ENCODE measurements around the gene PRR16.
"Not testable (repeated sequence)": the region's sequence is repeated elsewhere in the genome, so short reads cannot be mapped to it uniquely, and the experiment has no call there.

PRR16 gene

DNA sequence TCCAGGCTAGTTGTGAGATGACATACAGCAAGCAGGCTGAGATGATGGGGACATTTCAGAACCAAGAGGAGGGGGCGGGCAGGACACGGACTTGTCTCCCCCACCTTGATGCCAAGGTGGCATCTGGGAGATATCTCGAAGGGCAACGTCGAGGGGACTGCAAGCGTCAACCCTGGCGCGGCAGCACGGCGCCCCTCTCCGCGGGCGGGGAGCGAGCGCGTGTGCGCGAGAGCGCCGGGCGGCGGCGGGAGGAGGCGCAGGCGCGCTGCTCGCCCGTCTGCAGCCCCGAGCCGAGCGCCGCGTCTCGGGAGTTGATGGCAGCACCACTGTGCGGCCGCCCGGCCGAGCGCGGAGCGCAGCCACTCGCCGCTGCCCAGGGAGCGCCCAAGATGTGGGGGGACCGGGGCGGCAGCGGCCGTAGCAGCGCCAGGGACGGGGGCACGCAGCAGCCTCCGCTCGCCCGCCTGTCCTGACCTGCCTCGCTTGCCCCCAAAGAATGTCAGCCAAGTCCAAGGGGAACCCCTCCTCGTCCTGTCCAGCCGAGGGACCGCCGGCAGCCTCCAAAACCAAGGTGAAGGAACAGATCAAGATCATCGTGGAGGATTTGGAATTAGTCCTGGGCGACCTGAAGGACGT lies at the start of gene PRR16:
TSS of gene PRR16 (plus strand) at position 310 of the 636 bp plus-strand sequence.
- DNase-seq = no peak

DNA sequence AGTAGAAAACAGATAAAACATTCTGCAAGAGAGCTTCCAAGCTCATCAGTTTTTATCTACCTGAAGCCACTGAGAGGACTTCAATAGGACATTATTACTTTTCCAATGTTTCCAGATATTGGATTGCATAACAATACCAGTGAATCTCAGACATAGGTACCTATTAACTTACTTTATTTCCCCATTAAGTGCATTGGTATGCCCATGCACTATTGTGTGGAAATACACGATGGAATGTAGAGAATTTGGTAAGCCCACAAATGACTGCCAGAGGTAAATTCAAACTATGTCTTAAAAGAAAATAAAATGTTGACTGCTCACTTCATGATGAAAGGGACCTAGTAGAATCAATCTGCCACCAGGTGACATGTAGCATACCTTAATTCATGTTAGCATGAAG lies 48.1 kb upstream of the PRR16 start:
- DNase-seq = no peak

DNA sequence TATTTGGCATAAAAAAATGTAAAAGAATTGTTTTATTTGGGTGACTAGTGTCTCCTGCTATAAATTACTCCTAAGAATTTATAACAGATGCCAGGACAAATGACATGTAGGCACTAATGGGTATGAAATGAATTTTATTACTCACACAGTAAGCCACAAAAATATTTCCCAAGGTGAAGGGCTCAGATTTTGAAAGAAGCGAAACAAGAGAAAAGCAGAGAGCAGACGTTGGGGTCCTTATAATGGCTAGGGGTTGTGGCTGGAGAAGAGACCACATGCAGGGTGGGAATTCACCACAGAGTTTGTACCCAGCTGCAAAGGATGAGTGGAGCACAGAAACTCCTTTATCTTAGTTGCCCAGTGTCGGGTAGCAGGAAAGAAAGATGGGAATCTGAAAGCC lies 45.0 kb upstream of the PRR16 start:
- DNase-seq = no peak

DNA sequence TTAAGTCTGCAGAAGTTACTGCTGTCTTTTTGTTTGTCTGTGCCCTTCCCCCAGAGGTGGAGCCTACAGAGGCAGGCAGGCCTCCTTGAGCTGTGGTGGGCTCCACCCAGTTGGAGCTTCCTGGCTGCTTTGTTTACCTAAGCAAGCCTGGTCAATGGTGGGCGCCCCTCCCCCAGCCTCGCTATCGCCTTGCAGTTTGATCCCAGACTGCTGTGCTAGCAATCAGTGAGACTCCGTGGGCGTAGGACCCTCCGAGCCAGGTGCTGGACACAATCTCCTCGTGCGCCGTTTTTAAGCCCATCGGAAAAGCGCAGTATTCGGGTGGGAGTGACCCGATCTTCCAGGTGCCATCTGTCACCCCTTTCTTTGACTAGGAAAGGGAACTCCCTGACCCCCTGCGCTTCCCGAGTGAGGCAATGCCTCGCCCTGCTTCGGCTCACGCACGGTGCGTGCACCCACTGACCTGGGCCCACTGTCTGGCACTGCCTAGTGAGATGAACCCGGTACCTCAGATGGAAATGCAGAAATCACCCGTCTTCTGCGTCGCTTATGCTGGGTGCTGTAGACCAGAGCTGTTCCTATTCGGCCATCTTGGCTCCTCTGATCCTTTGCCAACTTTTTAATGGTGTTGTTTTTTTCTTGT lies 37.3 kb upstream of the PRR16 start:
- not testable (repeated sequence) for DNase-seq

DNA sequence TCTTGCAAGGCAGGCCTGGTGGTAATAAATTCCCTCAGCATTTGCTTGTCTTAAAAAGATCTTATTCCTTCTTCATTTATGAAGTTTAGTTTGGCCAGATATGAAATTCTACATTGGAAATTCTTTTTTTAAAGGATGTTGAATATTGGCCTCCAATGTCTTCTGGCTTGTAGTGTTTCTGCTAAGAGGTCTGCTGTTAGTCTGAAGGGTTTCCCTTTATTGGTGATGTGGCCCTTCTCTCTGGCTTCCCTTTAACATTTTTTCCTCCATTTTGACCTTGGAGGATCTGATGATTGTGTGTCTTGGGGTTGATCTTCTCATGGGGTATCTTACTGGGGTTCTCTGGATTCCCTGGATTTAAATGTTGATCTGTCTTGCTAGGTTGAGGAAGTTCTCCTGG lies 33.5 kb upstream of the PRR16 start:
- no peak for DNase-seq

DNA sequence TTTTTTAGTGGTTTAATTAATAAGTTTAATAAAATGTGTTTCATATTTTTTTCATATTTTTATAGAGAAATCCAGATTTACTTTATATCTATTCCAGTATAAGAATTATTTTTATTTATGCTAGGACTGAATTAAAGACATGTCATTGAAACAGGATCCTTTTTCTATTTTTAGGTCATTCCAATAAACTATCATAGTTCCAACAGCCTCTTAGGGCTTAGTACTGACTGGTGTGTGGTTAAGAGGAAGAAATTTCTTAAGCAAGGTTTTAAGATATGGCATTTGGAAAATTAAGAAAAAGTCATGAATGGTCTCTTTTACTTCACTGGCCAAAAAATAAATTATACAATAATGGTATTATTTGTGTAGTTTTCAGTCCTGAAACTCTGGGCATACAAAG lies 31.2 kb upstream of the PRR16 start:
- no peak for DNase-seq

DNA sequence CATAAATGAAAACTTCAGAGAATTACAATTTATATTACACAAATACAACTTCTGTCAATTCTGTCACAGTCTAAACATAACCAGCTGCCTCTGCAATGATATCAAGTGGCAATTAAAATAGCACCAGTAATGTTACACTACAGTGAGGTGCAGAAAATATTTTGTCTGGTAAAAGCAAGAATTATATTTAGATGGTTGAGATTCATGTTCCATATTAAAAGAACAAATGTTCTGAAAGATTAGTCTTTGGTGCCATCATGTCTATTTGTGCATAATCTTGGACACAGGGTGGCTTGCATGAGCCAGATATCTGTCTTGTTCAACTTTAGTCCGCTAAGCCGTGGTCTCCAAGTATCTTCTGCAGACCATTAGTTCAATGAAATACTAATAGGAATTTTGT lies 29.0 kb upstream of the PRR16 start:
- DNase-seq = no peak

DNA sequence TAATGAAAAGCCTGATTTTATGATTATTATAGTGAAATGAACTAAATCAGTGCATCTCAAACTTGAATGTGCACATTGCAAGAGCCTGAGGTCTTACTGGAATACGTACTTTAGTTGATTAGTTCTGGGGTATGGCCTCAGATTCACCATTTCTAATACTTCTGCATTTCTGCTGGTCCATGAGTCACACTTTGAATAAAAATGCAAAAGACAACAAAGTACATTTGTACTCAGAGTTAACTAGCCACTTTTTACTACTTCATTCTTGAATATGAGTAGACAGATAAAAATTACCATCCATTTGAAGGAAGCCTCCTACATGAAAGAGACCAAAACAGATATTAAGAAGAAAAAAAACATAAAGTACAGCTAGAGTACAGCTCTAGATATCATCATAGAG lies 27.1 kb upstream of the PRR16 start:
- DNase-seq = no peak

DNA sequence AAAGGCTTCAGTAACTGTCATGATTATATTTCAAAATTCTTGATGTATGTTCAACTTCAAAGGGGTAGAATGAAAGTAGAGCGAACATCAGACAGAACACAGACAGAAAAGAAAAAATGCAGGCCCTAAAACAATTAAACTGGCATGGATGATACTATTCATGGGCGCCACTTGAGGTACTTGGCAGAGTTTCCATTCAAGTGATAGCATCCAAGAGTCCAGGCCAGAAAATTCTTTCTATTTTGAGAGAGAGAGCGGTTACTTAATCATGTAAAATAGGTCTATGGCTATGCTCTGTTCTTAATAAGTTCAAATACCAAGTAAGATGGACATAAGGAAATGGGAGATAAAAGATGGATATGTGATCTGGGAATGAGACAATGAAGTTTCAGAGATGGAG lies 21.4 kb upstream of the PRR16 start:
- DNase-seq = no peak

DNA sequence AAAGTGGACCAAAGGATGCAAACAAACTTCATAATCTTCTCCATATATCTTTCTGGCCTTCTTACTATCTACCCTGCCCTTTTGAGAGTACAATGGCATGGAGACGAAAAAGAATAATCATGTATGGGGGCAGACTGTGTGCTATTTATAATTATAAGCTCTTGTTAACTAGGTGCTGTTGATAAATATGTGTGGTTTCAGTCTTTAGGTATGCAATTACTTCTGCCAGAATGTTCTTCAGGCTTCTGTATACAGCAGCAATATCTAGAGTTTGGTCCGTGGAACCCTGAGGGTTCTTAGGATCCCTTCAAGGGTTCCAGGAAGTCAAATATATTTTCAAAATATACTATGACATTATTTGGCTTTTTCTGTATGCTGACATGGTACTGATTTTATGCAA lies 20.5 kb upstream of the PRR16 start:
- DNase-seq = no peak

DNA sequence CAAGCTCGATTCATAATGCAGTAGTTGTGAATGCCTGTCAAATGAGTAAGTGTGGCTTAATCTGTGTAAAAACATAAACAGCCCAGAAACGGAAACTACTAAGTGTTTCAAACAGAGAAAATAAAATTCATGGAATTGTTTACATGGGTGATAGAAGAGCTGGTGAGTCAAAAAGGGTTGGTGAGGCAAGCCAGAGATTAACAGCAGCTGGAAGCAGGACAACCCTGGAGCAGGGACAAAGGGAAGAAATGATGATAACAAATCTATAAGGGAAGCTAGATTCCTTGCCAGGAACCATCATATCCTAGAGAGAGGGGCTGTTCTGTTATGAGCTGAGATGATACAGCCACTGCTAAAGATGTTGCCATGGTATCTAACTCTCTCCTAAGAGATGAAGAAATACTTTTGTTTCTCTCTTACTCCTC lies 18.0 kb upstream of the PRR16 start:
- DNase-seq = no peak

DNA sequence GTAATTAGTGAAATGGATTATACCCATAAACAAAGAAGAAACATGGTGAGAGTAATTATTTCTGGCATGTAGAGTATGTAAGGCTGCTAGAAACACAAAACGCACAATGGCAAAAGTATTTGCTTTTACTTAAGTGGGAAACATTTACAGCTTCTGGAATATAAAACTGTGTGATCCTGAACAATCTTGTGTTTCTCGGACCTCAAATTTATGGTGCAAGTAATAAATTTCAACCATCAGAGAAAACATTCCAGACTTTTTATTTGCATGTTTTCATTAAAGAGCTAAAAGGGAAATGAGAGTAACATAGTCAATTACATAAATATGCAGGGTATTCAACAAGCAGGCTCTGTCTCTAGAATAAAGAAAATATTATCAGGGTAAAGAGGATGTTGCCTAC lies 17.2 kb upstream of the PRR16 start:
- no peak for DNase-seq

DNA sequence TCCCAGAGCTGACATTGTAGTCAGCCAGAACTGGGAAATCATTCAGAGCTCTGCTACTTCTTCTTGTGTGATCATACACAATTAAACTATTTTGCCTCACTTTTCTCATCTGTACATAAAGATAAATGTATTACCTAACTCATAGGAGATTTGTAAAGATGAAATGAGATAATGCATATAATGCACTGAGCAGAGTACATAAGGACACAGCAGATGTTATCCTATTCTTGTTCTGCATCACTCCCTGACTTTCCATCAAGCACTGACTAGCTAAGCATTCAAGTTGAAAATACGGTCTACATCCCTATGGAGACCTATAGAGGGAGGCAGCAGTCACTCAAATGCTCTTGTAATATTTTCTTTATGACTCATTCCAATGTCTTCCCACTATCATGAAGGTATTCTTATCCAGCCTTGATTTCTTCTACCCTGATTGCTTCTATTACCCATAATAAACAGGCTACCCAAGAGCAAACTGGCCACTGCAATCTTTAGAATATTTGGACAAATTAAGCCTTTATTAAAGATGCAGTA lies 16.3 kb upstream of the PRR16 start:
- DNase-seq = no peak

DNA sequence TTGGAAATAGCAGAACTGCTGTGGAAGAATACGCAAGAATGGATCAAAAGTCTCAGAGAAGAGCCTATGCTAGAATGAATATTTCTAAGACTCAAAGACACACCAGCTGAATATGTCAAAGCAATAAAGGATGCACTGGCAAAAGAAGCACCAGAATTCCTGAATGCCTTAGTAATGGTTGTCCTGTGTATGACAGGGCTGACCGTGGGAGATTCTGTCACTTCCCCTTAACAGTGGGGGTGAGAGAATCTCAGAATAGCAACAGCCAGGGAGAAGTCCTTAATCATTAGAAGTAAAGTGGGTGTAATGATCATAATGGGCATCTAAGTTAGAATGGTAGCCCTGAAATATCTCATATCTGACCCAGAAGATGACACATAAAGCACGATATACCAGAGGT lies 14.6 kb upstream of the PRR16 start:
- no peak for DNase-seq

DNA sequence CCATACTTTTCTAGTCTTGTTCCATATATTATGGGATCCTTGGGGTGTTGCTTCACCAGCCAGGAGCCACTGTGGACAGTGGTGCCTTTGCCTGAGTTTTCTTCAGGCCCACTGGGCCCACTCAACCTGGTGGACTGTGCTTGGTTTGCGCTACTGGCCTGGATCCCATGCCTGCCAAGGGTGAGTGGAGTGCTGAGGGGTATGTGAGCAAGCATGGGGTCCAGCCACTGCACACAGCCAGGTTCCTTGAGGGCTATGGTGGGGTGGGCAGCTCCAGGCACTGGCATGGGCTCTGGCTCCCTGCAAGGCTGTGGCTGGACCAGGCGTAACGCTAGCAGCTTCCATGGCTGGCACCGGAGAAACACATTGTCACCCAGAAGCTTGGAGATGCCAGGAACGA lies 13.2 kb upstream of the PRR16 start:
- no peak for DNase-seq

DNA sequence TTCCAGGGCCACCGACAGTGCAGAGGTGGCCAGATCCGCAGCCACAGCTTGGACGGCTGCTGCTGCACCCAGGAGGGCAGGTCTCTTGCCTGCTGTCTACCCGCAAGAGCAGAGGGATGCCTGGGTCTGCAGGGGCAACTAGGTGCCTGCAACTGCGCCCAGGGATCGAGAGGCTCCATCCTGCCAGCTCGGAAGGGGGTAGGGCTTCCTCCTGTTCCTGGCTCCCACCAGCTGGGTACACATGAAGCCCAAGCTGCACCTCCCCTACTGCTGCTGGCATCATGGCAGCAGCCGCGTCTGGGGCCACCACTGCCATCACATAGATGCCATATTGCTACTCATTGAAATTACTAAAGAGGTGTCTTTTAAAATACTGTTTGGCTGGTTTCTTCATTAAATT lies 12.7 kb upstream of the PRR16 start:
- DNase-seq = no peak

DNA sequence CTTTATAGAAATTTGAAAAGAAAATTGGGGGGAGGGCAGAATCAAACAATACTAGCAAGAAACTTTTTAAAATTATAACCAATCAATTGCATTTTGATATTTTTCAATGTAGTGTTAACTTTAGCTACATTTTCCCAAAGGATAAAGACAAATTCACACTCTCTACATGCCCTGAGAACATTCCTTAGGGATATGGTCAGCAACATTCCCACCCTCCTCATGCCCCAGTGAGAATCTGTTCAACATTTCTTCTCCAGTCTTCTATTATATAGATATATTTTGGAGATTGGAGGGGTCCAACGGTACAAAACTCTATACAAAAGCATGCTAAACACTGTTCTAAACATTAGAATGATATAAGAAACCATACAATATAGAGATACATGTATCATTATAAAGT lies 11.6 kb upstream of the PRR16 start:
- DNase-seq = no peak

DNA sequence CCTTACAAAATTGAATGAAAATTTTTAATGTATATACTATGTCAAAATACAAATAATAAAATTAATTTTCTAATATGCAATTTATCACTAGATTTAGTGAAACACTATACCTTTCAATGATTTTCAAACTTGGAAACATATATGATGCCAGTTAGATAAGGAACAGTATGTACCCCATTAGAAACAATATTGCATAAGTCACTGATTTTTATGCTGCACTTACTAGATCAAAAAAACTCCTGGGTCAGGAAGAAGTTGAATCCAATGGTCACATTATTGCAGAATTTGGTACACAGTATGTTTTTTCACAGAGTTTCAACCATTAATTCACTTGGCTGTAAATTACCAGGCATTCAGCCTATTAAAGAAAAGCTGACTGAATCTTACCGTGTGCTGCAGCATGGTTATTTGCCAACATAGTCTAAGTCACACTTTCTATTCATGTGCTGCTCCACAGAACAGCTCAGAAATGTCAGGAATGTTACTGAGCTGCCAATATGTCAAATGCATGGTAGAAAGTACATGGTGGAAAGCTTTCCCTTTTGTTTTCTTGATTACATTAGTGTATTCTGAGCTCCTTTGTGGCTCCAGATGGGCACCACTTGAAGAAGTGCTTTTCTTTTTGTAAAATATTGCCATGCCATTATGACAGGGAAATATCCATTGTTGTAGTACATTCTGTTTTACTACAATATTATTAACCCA lies 9.9 kb upstream of the PRR16 start:
- DNase-seq = no peak

DNA sequence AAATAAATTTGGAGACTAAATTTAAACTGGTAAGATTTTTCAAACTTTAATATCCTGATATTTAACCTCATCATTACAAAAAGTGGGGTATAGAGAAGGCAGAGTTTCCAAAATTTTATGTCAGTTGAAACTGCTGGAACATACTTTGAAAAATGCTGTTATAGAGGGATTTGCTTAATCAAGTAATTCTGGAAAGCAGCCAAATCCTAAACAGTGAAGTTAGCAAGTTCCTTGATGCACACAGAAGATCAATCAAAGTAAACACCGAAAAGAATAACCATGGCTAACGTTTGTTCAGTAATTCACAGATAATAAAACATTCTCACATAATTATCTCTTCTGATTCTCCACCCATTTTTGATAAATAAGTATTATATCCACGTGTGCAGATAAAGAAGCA lies 8.1 kb upstream of the PRR16 start:
- no peak for DNase-seq

DNA sequence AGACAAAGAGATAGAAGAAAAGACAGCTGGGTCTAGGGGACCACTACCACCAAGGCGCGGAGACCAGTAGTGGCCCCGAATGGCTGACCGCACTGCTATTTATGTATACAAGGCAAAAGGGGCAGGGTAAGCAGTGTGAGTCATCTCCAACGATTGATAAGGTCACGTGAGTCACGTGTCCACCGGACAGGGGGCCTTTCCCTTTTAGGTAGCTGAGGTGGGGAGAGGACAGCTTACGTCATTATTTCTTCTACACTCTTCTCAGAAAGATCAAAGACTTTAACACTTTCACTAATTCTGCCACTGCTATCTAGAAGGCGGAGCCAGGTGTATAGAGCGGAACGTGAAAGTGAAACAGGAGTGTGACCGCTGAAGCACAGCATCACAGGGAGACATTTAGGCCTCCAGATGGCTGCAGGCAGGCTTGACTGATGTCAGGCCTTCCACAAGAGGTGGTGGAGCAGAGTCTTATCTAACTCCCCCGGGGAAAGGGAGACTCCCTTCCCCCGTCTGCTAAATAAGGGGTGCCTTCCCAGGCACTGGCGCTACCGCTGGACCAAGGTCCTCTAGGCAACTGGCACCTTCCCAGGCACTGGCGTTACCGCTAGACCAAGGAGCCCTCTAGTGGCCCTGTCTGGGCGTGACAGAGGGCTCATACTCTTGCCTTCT lies 6.1 kb upstream of the PRR16 start:
- no peak for DNase-seq

DNA sequence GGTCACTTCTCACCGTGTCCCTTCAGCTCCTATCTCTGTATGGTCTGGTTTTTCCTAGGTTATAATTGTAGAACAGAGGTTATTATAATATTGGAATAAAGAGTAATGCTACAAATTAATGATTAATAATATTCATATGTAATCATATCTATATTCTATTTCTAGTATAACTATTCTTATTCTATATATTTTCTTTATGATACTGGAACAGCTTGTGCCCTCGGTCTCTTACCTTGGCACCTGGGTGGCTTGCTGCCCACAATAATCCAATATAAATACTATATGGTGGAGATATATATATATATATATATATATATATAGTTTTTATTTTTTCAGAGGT lies 5.6 kb upstream of the PRR16 start:
- not testable (repeated sequence) for DNase-seq

DNA sequence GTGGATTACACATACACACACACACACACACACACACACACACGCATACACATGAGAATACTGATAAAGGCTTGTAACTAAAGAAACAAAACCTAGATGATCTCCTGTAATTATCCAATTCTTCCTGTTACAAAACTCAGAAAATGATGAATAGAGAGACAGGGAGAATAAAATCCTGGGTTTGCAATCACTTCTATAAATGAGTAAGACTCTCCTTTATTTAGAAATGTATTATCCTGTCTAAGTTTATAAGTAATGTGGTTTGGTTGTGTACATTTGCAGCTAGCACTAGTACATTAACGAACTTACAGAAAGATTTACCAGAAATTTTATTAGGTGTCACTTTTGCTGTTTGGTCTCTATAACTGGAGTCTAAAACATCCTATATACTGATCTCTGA lies 2.8 kb upstream of the PRR16 start:
- DNase-seq = no peak

DNA sequence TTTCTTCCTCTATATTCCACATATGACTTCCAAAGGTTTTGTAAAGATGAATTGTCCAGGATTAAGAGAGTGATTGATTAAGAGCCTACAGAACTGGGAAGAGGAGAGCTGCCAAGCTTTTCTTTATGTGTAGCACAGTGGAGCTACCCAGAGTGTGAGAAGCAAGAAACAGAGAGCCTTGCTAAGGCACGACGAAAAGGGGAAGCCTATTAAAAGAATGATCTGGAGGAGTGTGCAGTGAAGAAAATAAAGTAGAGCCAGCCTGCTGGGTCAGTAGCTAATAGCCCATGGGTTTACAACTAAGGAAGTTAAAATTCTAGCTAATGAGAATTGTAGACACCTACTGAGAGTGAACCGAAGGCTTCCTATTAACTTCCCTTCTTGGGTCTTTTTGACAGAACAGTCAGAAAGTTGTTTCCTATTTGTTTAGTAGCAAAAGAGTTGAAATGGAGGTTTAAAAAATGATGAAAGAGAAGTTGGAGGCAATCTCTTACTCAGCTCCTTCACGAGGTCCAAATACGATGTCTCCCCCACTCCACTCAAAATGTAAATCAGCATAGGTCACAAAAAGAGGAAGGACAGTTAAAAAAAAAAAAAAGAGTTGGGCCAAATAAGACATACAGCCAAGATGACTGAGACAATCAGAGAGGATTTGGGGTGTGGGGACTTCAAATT lies 957 bp upstream of the PRR16 start:
- no peak for DNase-seq

All from NCI-H187 treated with DMSO at 0.1 percent for 48 hours (cell line).